Effector memory CD8-positive, alpha-beta T cell (primary cell): ENCODE measurements around the gene ASB6.

Experiments
- ATAC-seq: fragments of 150-1000 bp; cut with Tn5 transposase; replicated peaks from 2 replicates; pipeline ENCODE4 v1.10.0; 2021; ENCODE audit warnings: mild to moderate bottlenecking, moderate library complexity
- DNase-seq, 3 experiments: peaks; one replicate each; pipeline ENCODE4 v3.0.0; 2021
- H3K27ac Mint-ChIP-seq, 2 donors: one replicate each; pipeline ENCODE4 v1.8.0; 2022; ENCODE audit warnings: mild to moderate bottlenecking in 2 of 2, mixed read lengths in 2 of 2, moderate library complexity in 2 of 2
- H3K27me3 Mint-ChIP-seq, 2 donors: one replicate each; pipeline ENCODE4 v1.8.0; 2022; ENCODE audit warnings: mixed read lengths in 2 of 2
- H3K36me3 Mint-ChIP-seq: one replicate; pipeline ENCODE4 v1.8.0; 2022; ENCODE audit warnings: mild to moderate bottlenecking, moderate library complexity, mixed read lengths; ENCODE audit not compliant: insufficient read depth
- H3K4me1 Mint-ChIP-seq, 2 donors: one replicate each; pipeline ENCODE4 v1.8.0; 2022; ENCODE audit warnings: low read depth in 2 of 2, mixed read lengths in 2 of 2
- H3K4me3 Mint-ChIP-seq, 2 donors: one replicate each; pipeline ENCODE4 v1.8.0; 2022; ENCODE audit warnings: mild to moderate bottlenecking in 2 of 2, mixed read lengths in 2 of 2, moderate library complexity in 2 of 2
- H3K9me3 Mint-ChIP-seq, 2 donors: one replicate each; pipeline ENCODE4 v1.8.0; 2022; ENCODE audit warnings: mixed read lengths in 2 of 2

The ASB6 gene

DNA sequence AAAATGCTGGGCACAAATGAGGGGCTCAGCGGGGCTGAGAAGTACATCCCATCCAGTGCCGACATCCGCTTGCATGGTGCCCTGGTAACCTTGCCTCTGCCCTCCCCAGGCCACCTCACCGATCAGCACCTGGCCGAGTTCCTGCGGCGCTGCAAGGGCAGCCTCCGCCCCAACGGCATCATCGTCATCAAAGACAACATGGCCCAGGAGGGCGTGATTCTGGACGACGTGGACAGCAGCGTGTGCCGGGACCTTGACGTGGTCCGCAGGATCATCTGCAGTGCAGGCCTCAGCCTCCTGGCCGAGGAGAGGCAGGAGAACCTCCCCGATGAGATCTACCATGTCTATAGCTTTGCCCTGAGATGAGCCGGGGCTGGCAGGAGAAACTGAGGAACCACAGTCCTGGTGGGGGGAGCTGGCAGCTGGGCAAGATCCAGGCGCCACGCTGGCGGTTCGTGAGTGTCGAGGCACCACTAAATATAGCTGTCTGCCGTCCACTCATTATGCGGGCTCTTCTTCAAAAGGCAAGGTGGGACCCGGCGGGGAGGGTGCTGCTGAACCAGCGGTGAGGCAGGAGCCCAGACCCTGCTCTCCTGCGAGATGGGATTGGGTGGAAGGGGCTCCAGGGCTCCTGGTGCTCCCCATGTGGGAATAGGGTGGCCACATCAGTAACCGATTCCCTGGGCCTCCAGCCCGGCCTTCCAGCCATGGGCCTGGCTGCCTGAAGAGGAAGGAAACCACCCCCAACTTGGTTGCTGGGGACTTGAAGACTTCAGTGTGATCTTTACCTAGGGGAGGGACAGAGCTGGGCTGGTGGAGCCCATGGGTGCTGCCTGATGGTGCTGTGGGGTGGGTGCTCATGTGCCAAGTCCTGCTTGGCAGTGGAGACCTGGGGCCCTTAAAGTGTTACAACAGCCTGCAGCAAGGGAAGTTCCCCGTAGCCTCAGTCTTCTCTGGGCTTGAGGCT is 6.6 kb downstream of the ASB6 start:
- Mint-ChIP-seq H3K9me3 (no peaks in the 10 kb centered on the region), H3K4me1 (peaks cover 19% of the 10 kb centered on the region in 2 donors), H3K4me3 (no peak overlapping the region), H3K27me3 (no peaks in the 10 kb centered on the region), H3K27ac (peak overlapping the region; percentile 41 to 69), H3K36me3 (peaks cover 64% of the 10 kb centered on the region)
- ATAC-seq (no peak), DNase-seq (no peak)

DNA sequence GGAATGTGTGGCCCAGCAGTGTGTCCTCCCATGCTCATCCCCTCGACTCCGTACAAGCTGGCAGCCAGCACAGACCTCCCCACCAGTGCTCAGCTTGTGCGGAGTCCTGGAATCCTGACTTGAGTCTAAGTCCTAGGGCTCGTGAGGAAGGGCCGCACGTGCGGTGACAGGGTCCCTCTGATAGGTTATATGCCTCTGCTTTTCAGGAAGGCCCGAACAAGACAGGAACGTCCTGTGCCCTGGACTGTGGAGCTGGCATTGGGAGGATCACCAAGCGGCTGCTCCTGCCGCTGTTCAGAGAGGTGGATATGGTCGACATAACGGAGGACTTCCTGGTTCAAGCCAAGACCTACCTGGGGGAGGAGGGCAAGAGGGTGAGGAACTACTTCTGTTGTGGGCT is 8.1 kb downstream of the ASB6 start:
- Mint-ChIP-seq H3K27me3 (no peaks in the 10 kb centered on the region), H3K9me3 (no peaks in the 10 kb centered on the region), H3K4me1 (peaks cover 23 to 26% of the 10 kb centered on the region in 2 donors), H3K4me3 (no peak overlapping the region), H3K36me3 (peaks cover 67% of the 10 kb centered on the region), H3K27ac (peak overlapping the region in 1 of 2 donors; percentile 72)
- no peak for DNase-seq
- no peak for ATAC-seq

GRCh38 chr9:129633207-129633606 is 8.7 kb downstream of the ASB6 start:
- Mint-ChIP-seq H3K4me1 (peaks cover 29% of the 10 kb centered on the region in 2 donors), H3K9me3 (no peaks in the 10 kb centered on the region), H3K27ac (peak overlapping the region in 1 of 2 donors; percentile 72), H3K27me3 (no peaks in the 10 kb centered on the region), H3K36me3 (peaks cover 62% of the 10 kb centered on the region), H3K4me3 (no peak overlapping the region)
- DNase-seq (no peak), ATAC-seq (no peak)

- Mint-ChIP-seq H3K36me3 (peaks cover 55% of the 10 kb centered on the region), H3K4me3 (no peak overlapping the region), H3K27me3 (no peaks in the 10 kb centered on the region), H3K27ac (peak overlapping the region in 1 of 2 donors; percentile 72), H3K9me3 (no peaks in the 10 kb centered on the region), H3K4me1 (peaks cover 30 to 36% of the 10 kb centered on the region in 2 donors)
- DNase-seq: no peak
- ATAC-seq: no peak
Observed at GRCh38 chr9:129632460-129632859, 9.5 kb downstream of the ASB6 start.

- DNase-seq (no peak), ATAC-seq (no peak)
- Mint-ChIP-seq H3K27ac (peak overlapping the region; percentile 72 to 86), H3K4me1 (peaks cover 37 to 43% of the 10 kb centered on the region in 2 donors), H3K9me3 (no peaks in the 10 kb centered on the region), H3K4me3 (no peak overlapping the region), H3K36me3 (peaks cover 53% of the 10 kb centered on the region), H3K27me3 (no peaks in the 10 kb centered on the region)
Observed at GRCh38 chr9:129631674-129632129, 10.2 kb downstream of the ASB6 start.

GRCh38 chr9:129630967-129631673 is 10.8 kb downstream of the ASB6 start:
- Mint-ChIP-seq H3K4me3 (no peak overlapping the region), H3K9me3 (no peaks in the 10 kb centered on the region), H3K27ac (peak overlapping the region; percentile 16 to 72), H3K27me3 (no peaks in the 10 kb centered on the region), H3K36me3 (peaks cover 52% of the 10 kb centered on the region), H3K4me1 (peaks cover 39 to 45% of the 10 kb centered on the region in 2 donors)
- ATAC-seq (no peak), DNase-seq (no peak)

DNA sequence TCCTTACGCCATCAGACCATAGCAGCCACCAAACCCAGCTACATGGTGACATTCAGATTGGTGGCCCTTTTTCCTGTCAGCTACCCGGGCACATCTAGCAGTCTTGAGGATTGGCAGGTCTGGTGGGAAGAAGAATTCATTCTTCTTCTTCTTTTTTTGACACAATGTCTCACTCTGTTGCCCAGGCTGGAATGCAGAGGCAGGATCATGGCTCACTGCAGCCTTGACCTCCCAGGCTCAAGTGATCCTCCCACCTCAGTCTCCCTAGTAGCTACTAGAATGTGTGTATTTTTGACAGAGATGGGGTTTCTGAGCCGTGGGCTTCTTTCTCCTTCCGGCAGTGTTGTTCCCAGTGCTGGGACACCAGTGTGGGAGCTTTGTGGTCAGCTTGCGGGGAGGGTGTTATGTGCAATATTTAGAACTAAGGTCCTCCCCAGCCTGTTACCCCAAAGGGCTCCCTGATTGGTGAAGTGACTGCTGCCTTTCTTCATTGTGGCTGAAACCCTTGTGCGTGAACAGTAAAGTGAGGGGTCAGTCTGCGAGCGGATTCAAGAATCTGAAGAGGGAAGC is 12.6 kb downstream of the ASB6 start:
- peaks cover 52% of the 10 kb centered on the region for H3K36me3 Mint-ChIP-seq
- ATAC-seq (no peak), DNase-seq (no peak)
- no peaks in the 10 kb centered on the region for H3K27me3 Mint-ChIP-seq
- peak overlapping the region in 1 of 2 donors; percentile 96 for H3K27ac Mint-ChIP-seq
- no peaks in the 10 kb centered on the region for H3K9me3 Mint-ChIP-seq
- peaks cover 43 to 50% of the 10 kb centered on the region in 2 donors for H3K4me1 Mint-ChIP-seq
- peak overlapping the region in 1 of 2 donors; percentile 41 for H3K4me3 Mint-ChIP-seq

- no peak for ATAC-seq
- H3K4me3 Mint-ChIP-seq: peak overlapping the region in 1 of 2 donors; percentile 41
- H3K9me3 Mint-ChIP-seq: no peaks in the 10 kb centered on the region
- H3K36me3 Mint-ChIP-seq: peaks cover 48% of the 10 kb centered on the region
- H3K27ac Mint-ChIP-seq: peak overlapping the region; percentile 95 to 96
- peaks cover 47 to 55% of the 10 kb centered on the region in 2 donors for H3K4me1 Mint-ChIP-seq
- peaks cover 0 to under 1% of the 10 kb centered on the region in 2 donors for H3K27me3 Mint-ChIP-seq
- no peak for DNase-seq
Observed at GRCh38 chr9:129628709-129629108, 13.2 kb downstream of the ASB6 start.

GRCh38 chr9:129627556-129628440 is 14.2 kb downstream of the ASB6 start:
- ATAC-seq (no peak), DNase-seq (no peak)
- H3K27me3 Mint-ChIP-seq: peaks cover 0 to 9% of the 10 kb centered on the region in 2 donors

GRCh38 chr9:129626625-129627284 is 15.2 kb downstream of the ASB6 start:
- peak overlapping the region; percentile 95 to 96 for H3K27ac Mint-ChIP-seq
- peaks cover 0 to 17% of the 10 kb centered on the region in 2 donors for H3K27me3 Mint-ChIP-seq
- ATAC-seq (peak; percentile 50), DNase-seq (peak; percentile 44 to 45 (median 44))
- peaks cover 47 to 52% of the 10 kb centered on the region in 2 donors for H3K4me1 Mint-ChIP-seq
- peaks cover 36% of the 10 kb centered on the region for H3K36me3 Mint-ChIP-seq
- H3K9me3 Mint-ChIP-seq: no peaks in the 10 kb centered on the region
- H3K4me3 Mint-ChIP-seq: peak overlapping the region; percentile 83 to 89

More at GRCh38 chr9:129627556-129628440, 14.2 kb downstream of the ASB6 start:
- H3K9me3 Mint-ChIP-seq: no peaks in the 10 kb centered on the region
- H3K27ac Mint-ChIP-seq: peak overlapping the region; percentile 95 to 96
- H3K4me3 Mint-ChIP-seq: peak overlapping the region; percentile 83 to 89
- peaks cover 40% of the 10 kb centered on the region for H3K36me3 Mint-ChIP-seq
- peaks cover 49 to 58% of the 10 kb centered on the region in 2 donors for H3K4me1 Mint-ChIP-seq

- H3K36me3 Mint-ChIP-seq: peaks cover 33% of the 10 kb centered on the region
- H3K27me3 Mint-ChIP-seq: peaks cover 4 to 23% of the 10 kb centered on the region in 2 donors
- peak within 1 kb of the TSS; percentile 83 to 89 for H3K4me3 Mint-ChIP-seq
- ATAC-seq (peak; percentile 81), DNase-seq (peak; percentile 88 to 94 (median 92))
- H3K4me1 Mint-ChIP-seq: peaks cover 42 to 46% of the 10 kb centered on the region in 2 donors
- H3K27ac Mint-ChIP-seq: peak within 1 kb of the TSS; percentile 95 to 96
- H3K9me3 Mint-ChIP-seq: no peaks in the 10 kb centered on the region
Observed at GRCh38 chr9:129626079-129626624, 15.8 kb downstream of the ASB6 start, which contains the start of gene NTMT1. Gene NTMT1 (plus strand): TSS chr9:129626163. CDS start chr9:129632704, 6,541 bp downstream.
